NB4 (cell line): ENCODE results near the gene CLDND1.

Experiments
- DNase-seq: peaks from one replicate; pipeline ENCODE4 v3.0.0; 2010; ENCODE audit warnings: low read depth
- H3K4me3 ChIP-seq: one replicate; pipeline ENCODE4 v1.5.1; 2011; ENCODE audit warnings: mild to moderate bottlenecking, low read depth, low read length, moderate library complexity
- MYC ChIP-seq: IDR thresholded peaks from 2 replicates; pipeline ENCODE4 v1.6.1; 2011; ENCODE audit warnings: low read depth, low read length
- POLR2A ChIP-seq: IDR thresholded peaks from 2 replicates; pipeline ENCODE4 v1.6.1; 2011; ENCODE audit warnings: mild to moderate bottlenecking; ENCODE audit not compliant: insufficient read length; ENCODE audit errors: extremely low read depth
- TF ChIP-seq, protein P1 (sequence below): IDR thresholded peaks from one replicate; pipeline ENCODE4 v1.5.1; 2012; ENCODE audit warnings: low read depth, low read length
- TF ChIP-seq, protein P2 (sequence below): IDR thresholded peaks from 2 replicates; pipeline ENCODE4 v1.6.1; 2011; ENCODE audit warnings: low read depth, low read length

The CLDND1 gene

DNA sequence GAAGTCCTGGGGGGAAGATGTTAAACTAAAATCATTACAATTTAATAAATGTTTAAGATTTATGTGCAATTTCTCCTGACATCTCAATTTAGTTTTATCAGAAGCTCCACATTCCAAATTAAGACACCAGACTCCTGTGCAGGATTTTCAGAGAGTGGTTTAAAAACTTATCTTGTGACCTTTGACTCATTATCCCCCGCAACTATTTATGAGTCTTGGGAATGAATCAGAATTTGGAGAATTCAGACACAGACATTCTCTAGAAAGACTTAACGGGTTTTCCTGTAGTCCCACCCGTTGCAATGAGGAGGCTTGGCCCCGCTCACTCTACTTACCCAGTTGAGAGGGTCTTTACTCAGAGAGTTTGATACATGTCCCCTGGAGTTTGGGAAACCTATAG, 18.2 kb downstream of the CLDND1 start:
- DNase-seq = no peak
- TF ChIP-seq, protein P1, sequence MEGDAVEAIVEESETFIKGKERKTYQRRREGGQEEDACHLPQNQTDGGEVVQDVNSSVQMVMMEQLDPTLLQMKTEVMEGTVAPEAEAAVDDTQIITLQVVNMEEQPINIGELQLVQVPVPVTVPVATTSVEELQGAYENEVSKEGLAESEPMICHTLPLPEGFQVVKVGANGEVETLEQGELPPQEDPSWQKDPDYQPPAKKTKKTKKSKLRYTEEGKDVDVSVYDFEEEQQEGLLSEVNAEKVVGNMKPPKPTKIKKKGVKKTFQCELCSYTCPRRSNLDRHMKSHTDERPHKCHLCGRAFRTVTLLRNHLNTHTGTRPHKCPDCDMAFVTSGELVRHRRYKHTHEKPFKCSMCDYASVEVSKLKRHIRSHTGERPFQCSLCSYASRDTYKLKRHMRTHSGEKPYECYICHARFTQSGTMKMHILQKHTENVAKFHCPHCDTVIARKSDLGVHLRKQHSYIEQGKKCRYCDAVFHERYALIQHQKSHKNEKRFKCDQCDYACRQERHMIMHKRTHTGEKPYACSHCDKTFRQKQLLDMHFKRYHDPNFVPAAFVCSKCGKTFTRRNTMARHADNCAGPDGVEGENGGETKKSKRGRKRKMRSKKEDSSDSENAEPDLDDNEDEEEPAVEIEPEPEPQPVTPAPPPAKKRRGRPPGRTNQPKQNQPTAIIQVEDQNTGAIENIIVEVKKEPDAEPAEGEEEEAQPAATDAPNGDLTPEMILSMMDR = no peak
- no peak for TF ChIP-seq MYC
- TF ChIP-seq POLR2A = no peak
- TF ChIP-seq, protein P2, sequence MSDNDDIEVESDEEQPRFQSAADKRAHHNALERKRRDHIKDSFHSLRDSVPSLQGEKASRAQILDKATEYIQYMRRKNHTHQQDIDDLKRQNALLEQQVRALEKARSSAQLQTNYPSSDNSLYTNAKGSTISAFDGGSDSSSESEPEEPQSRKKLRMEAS = no peak
- no peak overlapping the region for H3K4me3 ChIP-seq

DNA sequence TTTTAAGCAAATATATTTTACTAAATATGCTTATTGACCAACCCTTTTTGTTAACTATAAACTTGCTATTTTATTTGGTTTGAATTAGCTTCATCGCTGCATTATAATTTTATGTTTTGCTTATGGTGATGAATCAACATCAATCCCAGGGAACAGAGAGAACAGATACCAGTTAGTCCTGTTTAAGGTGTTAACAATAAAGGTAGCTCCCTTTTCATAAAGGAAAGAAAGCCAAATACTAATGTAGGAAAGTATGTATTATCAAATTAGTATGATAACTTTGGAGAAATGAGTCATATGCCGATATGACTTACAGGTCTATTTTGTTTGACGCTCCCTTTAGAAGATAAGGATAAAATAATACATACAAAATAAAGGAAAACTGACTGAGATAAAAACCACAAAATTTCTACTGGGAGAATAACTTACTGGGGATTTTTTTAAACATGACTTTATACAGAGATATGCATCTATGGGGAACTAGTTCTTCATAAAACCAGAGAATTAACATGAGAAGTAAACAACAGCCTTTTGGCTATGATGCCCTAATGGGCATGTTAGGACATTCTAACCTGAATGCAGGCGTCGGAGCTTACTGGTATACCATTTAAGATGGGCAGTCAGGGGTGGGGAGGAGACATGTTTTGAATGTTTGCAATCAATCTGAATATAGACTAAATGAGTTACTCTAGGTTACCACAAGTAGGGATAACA, 20.7 kb downstream of the CLDND1 start:
- no peak overlapping the region for H3K4me3 ChIP-seq
- no peak for DNase-seq
- no peak for TF ChIP-seq POLR2A
- TF ChIP-seq, protein P2 = no peak
- TF ChIP-seq, protein P1 = no peak
- TF ChIP-seq MYC = no peak

DNA sequence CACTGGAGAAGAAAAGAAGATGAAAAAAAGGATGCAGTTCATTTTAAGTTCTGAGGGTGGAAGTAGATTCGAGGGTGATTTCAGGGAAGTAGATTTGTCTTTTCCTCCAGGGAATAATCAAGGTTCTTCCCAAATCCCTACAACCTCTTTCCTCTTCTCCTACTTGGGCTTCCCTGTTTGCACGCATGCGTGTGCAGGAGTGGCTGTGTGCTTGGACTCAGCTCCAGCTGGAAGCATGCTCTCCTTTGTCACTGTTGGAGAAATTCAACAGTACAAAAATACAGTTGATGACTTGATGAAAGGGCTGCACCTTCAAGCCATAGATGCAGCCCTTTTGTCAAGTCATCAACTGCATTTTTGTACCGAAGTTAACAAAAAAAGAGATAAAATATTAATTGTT, 21.4 kb downstream of the CLDND1 start:
- TF ChIP-seq, protein P2 = no peak
- TF ChIP-seq MYC (no peak), POLR2A (no peak)
- TF ChIP-seq, protein P1 = no peak
- no peak for DNase-seq
- no peak overlapping the region for H3K4me3 ChIP-seq

DNA sequence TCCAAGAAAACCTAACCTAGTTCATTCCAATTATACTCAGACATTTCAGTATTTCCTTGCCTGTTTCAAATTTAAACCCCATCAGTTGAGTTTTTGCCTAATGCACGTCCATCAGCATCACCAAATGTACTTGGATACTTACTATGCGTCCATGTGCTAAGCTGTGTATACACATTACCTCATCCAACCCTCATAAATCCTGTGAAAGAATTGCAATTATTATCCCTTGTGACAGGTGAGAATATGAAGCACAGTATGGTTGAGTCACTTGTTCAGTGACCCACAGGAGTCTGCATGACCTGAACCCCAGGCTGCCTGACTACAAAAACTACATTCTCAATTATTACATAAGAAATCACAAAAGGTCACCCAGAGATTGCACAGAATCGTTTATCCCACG, 22.7 kb downstream of the CLDND1 start:
- TF ChIP-seq, protein P1 = no peak
- TF ChIP-seq MYC = no peak
- TF ChIP-seq, protein P2 = no peak
- no peak for TF ChIP-seq POLR2A
- no peak for DNase-seq
- no peak overlapping the region for H3K4me3 ChIP-seq

DNA sequence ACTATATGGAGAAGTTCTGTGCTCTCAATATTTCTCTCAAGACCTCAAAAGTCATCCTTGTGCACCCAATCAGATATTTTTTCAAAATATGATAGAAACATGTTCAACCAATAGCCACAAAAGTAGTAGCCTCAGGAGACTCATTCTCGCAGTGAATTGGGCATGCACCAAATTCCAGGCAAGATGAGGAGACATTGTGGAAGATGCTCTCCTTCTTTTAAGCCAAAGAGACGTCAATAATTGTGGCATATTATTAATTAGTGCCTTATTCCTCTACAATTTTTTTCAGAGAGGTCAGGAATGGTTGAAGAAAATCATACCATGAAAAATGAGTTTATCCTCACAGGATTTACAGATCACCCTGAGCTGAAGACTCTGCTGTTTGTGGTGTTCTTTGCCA, 25.3 kb downstream of the CLDND1 start, which contains the start of gene OR5K2:
Gene OR5K2, plus strand, starts transcription at position 301 of the 400 bp plus-strand sequence. Its CDS starts 0 bp downstream, at position 301.
- no peak within 1 kb of the TSS for H3K4me3 ChIP-seq
- no peak for TF ChIP-seq POLR2A
- TF ChIP-seq, protein P1 = no peak
- TF ChIP-seq, protein P2 = no peak
- TF ChIP-seq MYC = no peak
- no peak for DNase-seq
